GM18951 (cell line): ENCODE measurements around the gene ADORA2B.
"Not testable (repeated sequence)": the region's sequence is repeated elsewhere in the genome, so short reads cannot be mapped to it uniquely, and the experiment has no call there.

Experiments used
- POLR2A ChIP-seq: IDR thresholded peaks from 4 replicates; pipeline ENCODE4 v1.6.1; 2011; ENCODE audit warnings: mild to moderate bottlenecking; ENCODE audit not compliant: insufficient read length, insufficient read depth; ENCODE audit errors: extremely low read depth
- in situ Hi-C: fragments of 300-500 bp; cut with MboI; formaldehyde crosslinking; loops from one replicate; pipeline ENCODE4 v1.12.0; 2022; ENCODE audit warnings: low sequenced_read_pairs, mixed read lengths, inconsistent platforms; ENCODE audit not compliant: unreplicated experiment

ADORA2B gene

GRCh38 chr17:15969463-15969862 lies 24.5 kb downstream of the ADORA2B start:
- in situ Hi-C loops = no loop called here
- no peak for TF ChIP-seq POLR2A

- in situ Hi-C loops = no loop called here
- no peak for TF ChIP-seq POLR2A
Measured at GRCh38 chr17:15970500-15970899, 25.6 kb downstream of the ADORA2B start.

GRCh38 chr17:15971098-15971678 lies 26.3 kb downstream of the ADORA2B start:
- no peak for TF ChIP-seq POLR2A
- in situ Hi-C loops = no loop called here

- no peak for TF ChIP-seq POLR2A
- in situ Hi-C loops = no loop called here
Measured at GRCh38 chr17:15971882-15972281, 27.0 kb downstream of the ADORA2B start.

GRCh38 chr17:15972497-15972951 lies 27.6 kb downstream of the ADORA2B start:
- in situ Hi-C loops = no loop called here
- no peak for TF ChIP-seq POLR2A

- no peak for TF ChIP-seq POLR2A
- in situ Hi-C loops = no loop called here
Measured at GRCh38 chr17:15973016-15973415, 28.1 kb downstream of the ADORA2B start.

- no peak for TF ChIP-seq POLR2A
- in situ Hi-C loops = no loop called here
Measured at GRCh38 chr17:15973834-15974233, 28.9 kb downstream of the ADORA2B start.

GRCh38 chr17:15977894-15978293 lies 33.0 kb downstream of the ADORA2B start:
- TF ChIP-seq POLR2A = no peak
- in situ Hi-C loops = no loop called here

GRCh38 chr17:15978606-15979005 lies 33.7 kb downstream of the ADORA2B start:
- no peak for TF ChIP-seq POLR2A
- in situ Hi-C loops = no loop called here

GRCh38 chr17:15979013-15979412 lies 34.1 kb downstream of the ADORA2B start:
- in situ Hi-C loops = not testable (repeated sequence)

GRCh38 chr17:15981208-15981607 lies 36.3 kb downstream of the ADORA2B start:
- no peak for TF ChIP-seq POLR2A
- in situ Hi-C loops = no loop called here

GRCh38 chr17:15981646-15982580 lies 37.0 kb downstream of the ADORA2B start:
- no peak for TF ChIP-seq POLR2A
- in situ Hi-C loops = no loop called here

- no peak for TF ChIP-seq POLR2A
- in situ Hi-C loops = loop anchor here (10.0 kb wide), 1 partner anchor 162 kb away; no protein-coding TSS in a partner anchor
Measured at GRCh38 chr17:15996322-15996721, 51.4 kb downstream of the ADORA2B start.

- no peak for TF ChIP-seq POLR2A
- in situ Hi-C loops = loop anchor here (10.0 kb wide), 1 partner anchor 163 kb away; no protein-coding TSS in a partner anchor
Measured at GRCh38 chr17:15998031-15998562, 53.2 kb downstream of the ADORA2B start.
